H1 (cell line): ENCODE data around the gene PAIP1. TPM values are rescaled to one million over a fixed set of nuclear protein-coding genes. Genes with fewer than 3 reads are reported as not detected.

Experiments used
- RFX5 ChIP-seq: IDR thresholded peaks from 2 replicates; pipeline ENCODE4 v1.6.1; 2011; ENCODE audit warnings: low read depth, low read length, improper control_type of control experiment, borderline replicate concordance
- TAF7 ChIP-seq: optimal IDR thresholded peaks from 2 replicates; pipeline ENCODE3; 2011; ENCODE audit warnings: low read depth, mild to moderate bottlenecking, inconsistent platforms, low read length, moderate library complexity, borderline replicate concordance
- polyA plus RNA-seq, 7 experiments: library from polyadenylated mRNA; depleted of rRNA in 3 of 7; stranded (reverse) in 5 of 7; unstranded in 2 of 7; fragments of >200 nt in 5 of 7; fragments of 200-250 nt in 2 of 7; gene quantifications; 1 replicate in 5 of 7; 2 replicates in 1 of 7; 4 replicates in 1 of 7; pipeline versions ENCODE4 v1.2.1 to v1.2.3, GENCODE V29; 2011 to 2013; ENCODE audit warnings: missing spikeins in 2 of 7, mixed read lengths in 2 of 7
- total RNA-seq: library from RNA; stranded (reverse); fragmentation: NEBNext Ultra II Directional; extraction: Animal tissue kit (Norgen Biotek cat#: 25700); gene quantifications from 2 replicates; pipeline ENCODE4 v1.2.1, GENCODE V29; 2021

PAIP1 gene
- total and polyA plus RNA-seq, 2 of the 8 experiments (the other 6 are each of a cell fraction or from before 2014, with no cell fraction given) = 62.9 to 89.5 TPM

DNA sequence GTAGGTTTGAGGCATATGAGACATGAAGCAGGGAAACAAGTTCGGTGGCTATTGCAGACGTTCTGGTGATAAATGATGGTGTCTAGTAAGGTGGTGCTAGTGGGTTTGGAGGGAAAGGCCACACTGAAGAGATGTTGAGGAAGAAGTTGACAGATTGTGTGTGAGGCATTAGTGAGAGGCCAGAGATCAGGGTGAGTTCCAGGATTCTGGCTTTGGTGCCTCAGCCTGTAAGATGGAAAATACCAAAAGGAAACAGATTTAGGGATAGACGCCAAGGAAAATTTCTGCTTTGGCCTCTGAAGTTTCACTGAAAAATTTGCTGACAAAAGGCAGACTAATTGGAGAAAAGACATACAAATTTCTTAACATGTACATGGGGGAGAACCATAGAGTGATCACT lies 6.4 kb upstream of the PAIP1 start (continued):
- no peak for TF ChIP-seq RFX5
- TF ChIP-seq TAF7 = no peak
